Smooth muscle cell (in vitro differentiated cells): Measurements from ENCODE around the gene SYPL2. TPM values are rescaled to one million over a fixed set of nuclear protein-coding genes. Genes with fewer than 3 reads are reported as not detected.

Experiments
- DNase-seq: peaks from one replicate; lab custom pipeline; 2025; ENCODE audit not compliant: unreplicated experiment; lab: John Stamatoyannopoulos, UW
- H2AFZ ChIP-seq: fragments of 200-600 bp; sonication (generic); 2 replicates; pipeline ENCODE4 v1.6.0; 2016; ENCODE audit warnings: antibody characterized with exemption, low read depth, mild to moderate bottlenecking
- H3F3A ChIP-seq: fragments of 200-600 bp; sonication (generic); 2 replicates; pipeline ENCODE4 v1.6.0; 2017; ENCODE audit warnings: antibody characterized with exemption, low read depth
- H3K27ac ChIP-seq: fragments of 200-600 bp; sonication (generic); 2 replicates; pipeline ENCODE4 v1.5.1; 2016; ENCODE audit warnings: low read depth, mild to moderate bottlenecking
- H3K27me3 ChIP-seq: fragments of 200-600 bp; sonication (generic); 2 replicates; pipeline ENCODE4 v1.6.1; 2016; ENCODE audit warnings: low read depth, mild to moderate bottlenecking
- H3K36me3 ChIP-seq: fragments of 200-600 bp; sonication (generic); 2 replicates; pipeline ENCODE4 v1.5.1; 2016; ENCODE audit warnings: low read depth
- H3K4me1 ChIP-seq: fragments of 200-600 bp; sonication (generic); 2 replicates; pipeline ENCODE4 v1.5.1; 2016; ENCODE audit warnings: low read depth
- H3K4me2 ChIP-seq: fragments of 200-600 bp; sonication (generic); 2 replicates; pipeline ENCODE4 v1.6.0; 2016; ENCODE audit warnings: mild to moderate bottlenecking
- H3K4me3 ChIP-seq: fragments of 200-600 bp; sonication (generic); 2 replicates; pipeline ENCODE4 v1.5.1; 2016; ENCODE audit warnings: mild to moderate bottlenecking
- H3K79me2 ChIP-seq: fragments of 200-600 bp; sonication (generic); 2 replicates; pipeline ENCODE4 v1.6.0; 2016; ENCODE audit warnings: low read depth, mild to moderate bottlenecking
- H3K9ac ChIP-seq: fragments of 200-600 bp; sonication (generic); 2 replicates; pipeline ENCODE4 v1.6.0; 2016; ENCODE audit warnings: low read depth
- H3K9me3 ChIP-seq: fragments of 200-600 bp; sonication (generic); replicated peaks from 2 replicates; pipeline ENCODE4 v1.5.1; 2016; ENCODE audit warnings: low read depth
- H4K20me1 ChIP-seq: fragments of 200-600 bp; sonication (generic); 2 replicates; pipeline ENCODE4 v1.6.0; 2016; ENCODE audit warnings: low read depth
- CTCF ChIP-seq: fragments of 200-600 bp; sonication (generic); IDR thresholded peaks from 2 replicates; pipeline ENCODE4 v1.5.1; 2017; ENCODE audit warnings: borderline replicate concordance, mild to moderate bottlenecking, antibody characterized with exemption; ENCODE audit not compliant: insufficient read depth, poor library complexity, severe bottlenecking
- WGBS: methylation state at CpG from one replicate; pipeline ENCODE4 v1.1.7; 2016; ENCODE audit warnings: low lambda C conversion rate; 5-methylcytosine and 5-hydroxymethylcytosine counted together
- polyA plus RNA-seq: library from polyadenylated mRNA; unstranded; fragments of >200 nt; fragmentation: Nextera tagmentation; extraction: Ambion mirVana; gene quantifications from 2 replicates; pipeline ENCODE4 v1.2.1, GENCODE V29; 2016
- total RNA-seq: library from RNA; depleted of rRNA; stranded (reverse); fragments of >200 nt; gene quantifications from 2 replicates; pipeline ENCODE4 v1.2.3, GENCODE V29; 2014

The SYPL2 gene
- total and polyA plus RNA-seq, 2 experiments from 2014 or later = not detected

- Histone ChIP-seq H3K79me2 (no peaks in the 10 kb centered on the region), H3K4me2 (no peak overlapping the region), H3K4me1 (peaks cover 8% of the 10 kb centered on the region), H3K9ac (no peak overlapping the region), H3F3A (no peaks in the 10 kb centered on the region), H3K27me3 (no peaks in the 10 kb centered on the region), H2AFZ (no peak overlapping the region), H3K4me3 (no peak overlapping the region), H3K9me3 (no peaks in the 10 kb centered on the region), H3K27ac (no peak overlapping the region), H4K20me1 (no peaks in the 10 kb centered on the region), H3K36me3 (no peaks in the 10 kb centered on the region)
- DNase-seq = no peak
- TF ChIP-seq CTCF = no peak
- 94% methylated on average over 12 of the region's 12 CpGs for WGBS
These were observed 22.4 kb downstream of the SYPL2 start for GRCh38 chr1:109488696-109489095.

GRCh38 chr1:109490029-109490933, 23.9 kb downstream of the SYPL2 start:
- DNase-seq = peak; percentile 16
- 93% methylated on average over 11 of the region's 11 CpGs for WGBS
- H3K4me1 ChIP-seq = peaks cover 4% of the 10 kb centered on the region
- no peaks in the 10 kb centered on the region for H3K36me3 ChIP-seq
- no peak overlapping the region for H3K27ac ChIP-seq
- H3F3A ChIP-seq = no peaks in the 10 kb centered on the region
- H3K27me3 ChIP-seq = no peaks in the 10 kb centered on the region
- no peak overlapping the region for H3K4me3 ChIP-seq
- no peaks in the 10 kb centered on the region for H3K9me3 ChIP-seq
- no peak overlapping the region for H2AFZ ChIP-seq
- TF ChIP-seq CTCF = peak; percentile 78
- H3K9ac ChIP-seq = no peak overlapping the region
- peaks cover 8% of the 10 kb centered on the region for H3K79me2 ChIP-seq
- no peaks in the 10 kb centered on the region for H4K20me1 ChIP-seq
- no peak overlapping the region for H3K4me2 ChIP-seq

DNA sequence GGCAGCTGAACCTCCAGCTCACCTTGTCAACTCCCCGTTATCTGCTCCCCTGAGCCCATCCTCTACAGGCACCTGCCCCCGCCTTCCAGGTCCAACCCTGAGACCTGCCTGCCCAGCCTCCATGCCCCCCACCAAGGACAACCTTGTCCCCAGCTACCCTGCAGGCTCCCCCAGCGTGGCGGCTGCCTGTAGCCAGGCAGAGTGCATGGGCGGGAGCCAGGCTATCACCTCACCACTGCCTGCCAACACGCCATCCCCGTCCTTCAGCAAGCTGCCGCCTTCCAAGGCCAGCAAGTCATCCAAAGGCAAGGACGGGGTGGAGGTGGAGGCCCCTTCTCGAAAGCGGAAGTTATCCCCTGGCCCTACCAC, 24.6 kb downstream of the SYPL2 start:
- H3K79me2 ChIP-seq = peaks cover 8% of the 10 kb centered on the region
- H3K27me3 ChIP-seq = no peaks in the 10 kb centered on the region
- no peak for DNase-seq
- no peaks in the 10 kb centered on the region for H3K9me3 ChIP-seq
- no peaks in the 10 kb centered on the region for H4K20me1 ChIP-seq
- no peak overlapping the region for H3K4me3 ChIP-seq
- 93% methylated on average over 11 of the region's 11 CpGs for WGBS
- no peak overlapping the region for H2AFZ ChIP-seq
- H3K36me3 ChIP-seq = no peaks in the 10 kb centered on the region
- no peaks in the 10 kb centered on the region for H3F3A ChIP-seq
- H3K27ac ChIP-seq = no peak overlapping the region
- peaks cover 4% of the 10 kb centered on the region for H3K4me1 ChIP-seq
- no peak overlapping the region for H3K9ac ChIP-seq
- no peak overlapping the region for H3K4me2 ChIP-seq
- no peak for TF ChIP-seq CTCF

- Histone ChIP-seq H3K9ac (no peak overlapping the region), H3K27ac (no peak overlapping the region), H3K4me1 (peaks cover 4% of the 10 kb centered on the region), H3K79me2 (peaks cover 8% of the 10 kb centered on the region), H3K36me3 (no peaks in the 10 kb centered on the region), H3K27me3 (no peaks in the 10 kb centered on the region), H3K9me3 (no peaks in the 10 kb centered on the region), H2AFZ (no peak overlapping the region), H4K20me1 (no peaks in the 10 kb centered on the region), H3K4me2 (no peak overlapping the region), H3K4me3 (no peak overlapping the region), H3F3A (no peaks in the 10 kb centered on the region)
- DNase-seq = no peak
- WGBS = 96% methylated on average over 8 of the region's 8 CpGs
- TF ChIP-seq CTCF = no peak
These were observed 25.0 kb downstream of the SYPL2 start for GRCh38 chr1:109491372-109491771.
